Activated naive CD4-positive, alpha-beta T cell treated with anti-CD3 and anti-CD28 coated beads, Interleukin-2, amount 50 U/mL, for 72 hours (primary cell): ENCODE data around the gene UNC119B. TPM values are rescaled to one million over a fixed set of nuclear protein-coding genes. Genes with fewer than 3 reads are reported as not detected.

ENCODE experiments used
- ATAC-seq, 2 donors: fragments of 150-1000 bp; cut with Tn5 transposase; 2 replicates each; pipeline ENCODE4 v1.10.0; 2021; ENCODE audit warnings: mild to moderate bottlenecking in 2 of 2, moderate library complexity in 2 of 2
- DNase-seq, 2 donors: peaks; one replicate each; pipeline ENCODE4 v3.0.0; 2021 to 2022; ENCODE audit warnings: low spot score in 2 of 2
- H3K27ac Mint-ChIP-seq, 2 donors: one replicate each; pipeline ENCODE4 v1.8.0; 2022; ENCODE audit warnings: mild to moderate bottlenecking in 2 of 2, mixed read lengths in 2 of 2
- H3K36me3 Mint-ChIP-seq, 2 donors: one replicate each; pipeline ENCODE4 v1.8.0; 2022; ENCODE audit warnings: mixed read lengths in 2 of 2
- H3K9me3 Mint-ChIP-seq, 2 donors: one replicate each; pipeline ENCODE4 v1.8.0; 2022; ENCODE audit warnings: mixed read lengths in 2 of 2
- total RNA-seq, 2 donors: library from RNA; stranded (reverse); gene quantifications; one replicate each; pipeline ENCODE4 v1.2.3, GENCODE V29; 2022

Gene UNC119B
- total RNA-seq, 2 donors from 2014 or later, result 24.3 to 26.7 TPM

GRCh38 chr12:120766566-120766965 is 56.3 kb downstream of the UNC119B start:
- H3K27ac Mint-ChIP-seq, result peak overlapping the region in 1 of 2 donors; percentile 38

GRCh38 chr12:120767071-120768024 is 57.1 kb downstream of the UNC119B start:
- DNase-seq (no peak), ATAC-seq (no peak)
- Mint-ChIP-seq H3K27ac (peak overlapping the region in 1 of 2 donors; percentile 38), H3K9me3 (no peaks in the 10 kb centered on the region), H3K36me3 (no peaks in the 10 kb centered on the region)

More at GRCh38 chr12:120766566-120766965, 56.3 kb downstream of the UNC119B start:
- Mint-ChIP-seq H3K36me3 (no peaks in the 10 kb centered on the region), H3K9me3 (no peaks in the 10 kb centered on the region)
- DNase-seq (no peak), ATAC-seq (no peak)

- peak overlapping the region; percentile 30 to 92 for H3K27ac Mint-ChIP-seq
- no peak for ATAC-seq
- no peaks in the 10 kb centered on the region for H3K36me3 Mint-ChIP-seq
Observed at GRCh38 chr12:120771097-120771496, 60.8 kb downstream of the UNC119B start.

More at GRCh38 chr12:120771097-120771496, 60.8 kb downstream of the UNC119B start:
- no peak for DNase-seq
- no peaks in the 10 kb centered on the region for H3K9me3 Mint-ChIP-seq

Other genes with a start within 250 kb of the UNC119B start
- 100 to 1,000 TPM; 148 to 207 TPM for gene SRSF9, start 240.7 kb upstream of the UNC119B start, total RNA-seq
- 100 to 1,000 TPM in 1 of 2 donors, 10 to 100 TPM in 1; 49.5 to 157 TPM for gene DYNLL1, start 214.3 kb upstream of the UNC119B start, total RNA-seq
- 10 to 100 TPM in 1 of 2 donors, 1 to 10 TPM in 1; 9.7 to 37.8 TPM for gene COQ5, start 181.3 kb upstream of the UNC119B start, total RNA-seq
- 100 to 1,000 TPM; 182 to 196 TPM for gene RNF10, start 176.1 kb upstream of the UNC119B start, total RNA-seq
- 10 to 100 TPM; 34.7 to 51.5 TPM for gene POP5, start 129.1 kb upstream of the UNC119B start, total RNA-seq
- gene CABP1, start 69.8 kb upstream of the UNC119B start, total RNA-seq, result 1 to 10 TPM in 1 of 2 donors, not detected in 1; 3.0 TPM
- 10 to 100 TPM; 51.0 to 89.9 TPM for gene MLEC, start 23.3 kb upstream of the UNC119B start, total RNA-seq
- gene ACADS, start 15.4 kb downstream of the UNC119B start, total RNA-seq, result 10 to 100 TPM; 15.9 to 24.5 TPM
- gene SPPL3, start 193.9 kb downstream of the UNC119B start, total RNA-seq, result 10 to 100 TPM; 26.7 to 33.3 TPM